ENCODE results near the gene TPO. TPM values are rescaled to one million over a fixed set of nuclear protein-coding genes. Genes with fewer than 3 reads are reported as not detected.

Gene TPO
- total and polyA plus RNA-seq, 4 donors = not detected

GRCh38 chr2:1432726-1433125 is 19.5 kb downstream of the TPO start:
- Histone ChIP-seq H3K36me3 (ENCODE audit: control insufficient read depth in 4 of 4, insufficient read depth in 3 of 4, low read depth in 1 of 4, low read length in 3 of 4) (no peaks in the 10 kb centered on the region), H3K4me1 (ENCODE audit: control insufficient read depth in 4 of 4, insufficient read depth in 4 of 4, low read length in 3 of 4) (no peaks in the 10 kb centered on the region), H3K4me3 (ENCODE audit: low read depth in 1 of 3, low read length in 3 of 3) (no peak overlapping the region), H3K9ac (ENCODE audit: low read depth in 1 of 2, low read length in 2 of 2) (no peak overlapping the region), H3K27me3 (ENCODE audit: control insufficient read depth in 4 of 4, insufficient read depth in 4 of 4, low read length in 3 of 4) (no peaks in the 10 kb centered on the region), H3K9me3 (ENCODE audit: control insufficient read depth in 4 of 4, low read length in 3 of 4) (no peaks in the 10 kb centered on the region), H3K27ac (ENCODE audit: low read depth in 1 of 2, low read length in 2 of 2) (no peak overlapping the region)
- WGBS = 83% methylated on average over 2 of the region's 2 CpGs
- DNase-seq (ENCODE audit: low spot score) = no peak
- TF ChIP-seq FOXA2 (IDR thresholded peaks at IDR 0.05) = no peak

- Histone ChIP-seq H3K27me3 (ENCODE audit: control insufficient read depth in 4 of 4, insufficient read depth in 4 of 4, low read length in 3 of 4) (no peaks in the 10 kb centered on the region), H3K27ac (ENCODE audit: low read depth in 1 of 2, low read length in 2 of 2) (no peak overlapping the region), H3K36me3 (ENCODE audit: control insufficient read depth in 4 of 4, insufficient read depth in 3 of 4, low read depth in 1 of 4, low read length in 3 of 4) (no peaks in the 10 kb centered on the region), H3K4me3 (ENCODE audit: low read depth in 1 of 3, low read length in 3 of 3) (no peak overlapping the region), H3K9ac (ENCODE audit: low read depth in 1 of 2, low read length in 2 of 2) (no peak overlapping the region), H3K4me1 (ENCODE audit: control insufficient read depth in 4 of 4, insufficient read depth in 4 of 4, low read length in 3 of 4) (no peaks in the 10 kb centered on the region), H3K9me3 (ENCODE audit: control insufficient read depth in 4 of 4, low read length in 3 of 4) (no peaks in the 10 kb centered on the region)
- 85% methylated on average over 9 of the region's 9 CpGs for WGBS
- TF ChIP-seq CTCF (IDR thresholded peaks at IDR 0.05; ENCODE audit: low read depth, low read length, missing input control) (no peak), SP1 (IDR thresholded peaks at IDR 0.05) (no peak), YY1 (IDR thresholded peaks at IDR 0.05) (no peak), ATF3 (IDR thresholded peaks at IDR 0.05) (no peak), HNF4G (IDR thresholded peaks at IDR 0.05) (no peak), FOXA1 (IDR thresholded peaks at IDR 0.05) (no peak), GABPA (IDR thresholded peaks at IDR 0.05 in 1 of 2, conservative IDR thresholded peaks at IDR 0.05 in 1 of 2) (no peak), JUND (IDR thresholded peaks at IDR 0.05) (no peak), RXRA (IDR thresholded peaks at IDR 0.05) (no peak), RAD21 (IDR thresholded peaks at IDR 0.05) (no peak), EGR1 (IDR thresholded peaks at IDR 0.05; ENCODE audit: low read depth in 2 of 2) (no peak), FOXA2 (IDR thresholded peaks at IDR 0.05) (no peak), ZBTB33 (IDR thresholded peaks at IDR 0.05) (no peak), TAF1 (conservative IDR thresholded peaks at IDR 0.05) (no peak), MAX (IDR thresholded peaks at IDR 0.05) (no peak)
- DNase-seq (ENCODE audit: low spot score) = no peak
Observed at GRCh38 chr2:1436369-1436768, 23.1 kb downstream of the TPO start.

- H3K27ac ChIP-seq (ENCODE audit: low read depth in 1 of 2, low read length in 2 of 2) = no peak overlapping the region
- H3K4me3 ChIP-seq (ENCODE audit: low read depth in 1 of 3, low read length in 3 of 3) = no peak overlapping the region
- no peak overlapping the region for H3K9ac ChIP-seq (ENCODE audit: low read depth in 1 of 2, low read length in 2 of 2)
- TF ChIP-seq HNF4A (conservative IDR thresholded peaks at IDR 0.05) = no peak
- no peak for TF ChIP-seq SP1 (IDR thresholded peaks at IDR 0.05)
- no peak for TF ChIP-seq EGR1 (IDR thresholded peaks at IDR 0.05; ENCODE audit: low read depth in 2 of 2)
- TF ChIP-seq TAF1 (conservative IDR thresholded peaks at IDR 0.05) = no peak
- TF ChIP-seq ZBTB33 (IDR thresholded peaks at IDR 0.05) = no peak
- TF ChIP-seq FOXA2 (IDR thresholded peaks at IDR 0.05) = no peak
- no peak for TF ChIP-seq CTCF (IDR thresholded peaks at IDR 0.05; ENCODE audit: low read depth, low read length, missing input control)
- no peak for TF ChIP-seq RXRA (IDR thresholded peaks at IDR 0.05)
- TF ChIP-seq GABPA (IDR thresholded peaks at IDR 0.05 in 1 of 2, conservative IDR thresholded peaks at IDR 0.05 in 1 of 2) = no peak
- TF ChIP-seq ATF3 (IDR thresholded peaks at IDR 0.05) = no peak
- no peak for TF ChIP-seq FOXA1 (IDR thresholded peaks at IDR 0.05)
- H3K36me3 ChIP-seq (ENCODE audit: control insufficient read depth in 4 of 4, insufficient read depth in 3 of 4, low read depth in 1 of 4, low read length in 3 of 4) = no peaks in the 10 kb centered on the region
- DNase-seq (ENCODE audit: low spot score) = no peak
- WGBS = 79% methylated on average over 11 of the region's 11 CpGs
- H3K9me3 ChIP-seq (ENCODE audit: control insufficient read depth in 4 of 4, low read length in 3 of 4) = no peaks in the 10 kb centered on the region
- H3K4me1 ChIP-seq (ENCODE audit: control insufficient read depth in 4 of 4, insufficient read depth in 4 of 4, low read length in 3 of 4) = no peaks in the 10 kb centered on the region
- H3K27me3 ChIP-seq (ENCODE audit: control insufficient read depth in 4 of 4, insufficient read depth in 4 of 4, low read length in 3 of 4) = no peaks in the 10 kb centered on the region
Observed at GRCh38 chr2:1437101-1437500, 23.8 kb downstream of the TPO start.

Measured in liver (tissue), 9 donors.